SK-N-SH treated with all-trans-retinoic acid at 6 μM for 48 hours (cell line): ENCODE results near the gene FER1L5.
A peak's percentile ranks its signal among the peaks of the same experiment; 100 is the strongest.

Source experiments
- ATAC-seq: fragments of 200-7000 bp; cut with Tn5 transposase; 3 replicates; pipeline ENCODE4 v1.9.1; 2020; ENCODE audit warnings: mild to moderate bottlenecking, moderate library complexity
- ARNTL ChIP-seq: fragments of 450-650 bp; formaldehyde crosslinking; IDR thresholded peaks from 2 replicates; pipeline ENCODE4 v1.5.0; 2020; ENCODE audit warnings: low read depth, mild to moderate bottlenecking, moderate library complexity, borderline replicate concordance
- BACH2 ChIP-seq: fragments of 250-450 bp; sonication (Bioruptor Pico); IDR thresholded peaks from 2 replicates; pipeline ENCODE4 v1.9.0; 2021; ENCODE audit warnings: mild to moderate bottlenecking, borderline replicate concordance
- CSDC2 ChIP-seq: fragments of 250-450 bp; sonication (Bioruptor Pico); IDR thresholded peaks from 2 replicates; pipeline ENCODE4 v1.5.0; 2020; ENCODE audit warnings: mild to moderate bottlenecking, moderate library complexity
- ESRRG ChIP-seq: fragments of 250-450 bp; sonication (Bioruptor Pico); IDR thresholded peaks from 2 replicates; pipeline ENCODE4 v1.6.1; 2021; ENCODE audit warnings: mild to moderate bottlenecking
- GLIS3 ChIP-seq: fragments of 250-450 bp; sonication (Bioruptor Pico); IDR thresholded peaks from 2 replicates; pipeline ENCODE4 v1.5.0; 2020; ENCODE audit warnings: mild to moderate bottlenecking, moderate library complexity
- ISL1 ChIP-seq: fragments of 250-450 bp; sonication (Bioruptor Pico); IDR thresholded peaks from 2 replicates; pipeline ENCODE4 v2.1.2; 2022; ENCODE audit warnings: mild to moderate bottlenecking, moderate library complexity
- OSR1 ChIP-seq: fragments of 250-450 bp; sonication (Bioruptor Pico); IDR thresholded peaks from 2 replicates; pipeline ENCODE4 v1.8.0; 2022; ENCODE audit warnings: moderate library complexity, mild to moderate bottlenecking, inconsistent platforms
- PPARA ChIP-seq: fragments of 250-450 bp; sonication (Bioruptor Pico); IDR thresholded peaks from 2 replicates; pipeline ENCODE4 v1.5.0; 2020; ENCODE audit warnings: mild to moderate bottlenecking, borderline replicate concordance
- RARB ChIP-seq: fragments of 250-450 bp; sonication (Bioruptor Pico); IDR thresholded peaks from 2 replicates; pipeline ENCODE4 v1.8.0; 2021; ENCODE audit warnings: mild to moderate bottlenecking, moderate library complexity
- SNAI2 ChIP-seq: fragments of 250-450 bp; sonication (Bioruptor Pico); IDR thresholded peaks from 2 replicates; pipeline ENCODE4 v1.5.0; 2020; ENCODE audit warnings: mild to moderate bottlenecking, moderate library complexity
- TCF4 ChIP-seq: fragments of 250-450 bp; sonication (Bioruptor Pico); IDR thresholded peaks from 2 replicates; pipeline ENCODE4 v1.8.0; 2021; ENCODE audit warnings: mild to moderate bottlenecking, moderate library complexity, borderline replicate concordance
- TOX ChIP-seq: fragments of 250-450 bp; sonication (Bioruptor Pico); IDR thresholded peaks from 2 replicates; pipeline ENCODE4 v1.8.0; 2021; ENCODE audit warnings: mild to moderate bottlenecking, moderate library complexity, borderline replicate concordance
- ZFP3 ChIP-seq: fragments of 250-450 bp; sonication (Bioruptor Pico); IDR thresholded peaks from 2 replicates; pipeline ENCODE4 v1.5.0; 2020; ENCODE audit warnings: mild to moderate bottlenecking, moderate library complexity
- ZFP30 ChIP-seq: fragments of 450-650 bp; formaldehyde crosslinking; IDR thresholded peaks from 2 replicates; pipeline ENCODE4 v1.5.0; 2022; ENCODE audit warnings: mild to moderate bottlenecking, moderate library complexity
- ZNF565 ChIP-seq: fragments of 450-650 bp; formaldehyde crosslinking; conservative IDR thresholded peaks from 2 replicates; pipeline ENCODE4 v1.5.0; 2020; ENCODE audit warnings: low read depth, mild to moderate bottlenecking, moderate library complexity
- ZNF70 ChIP-seq: fragments of 450-650 bp; formaldehyde crosslinking; IDR thresholded peaks from 2 replicates; pipeline ENCODE4 v1.5.0; 2020; ENCODE audit warnings: mild to moderate bottlenecking, moderate library complexity
- ZNF8 ChIP-seq: fragments of 450-650 bp; formaldehyde crosslinking; IDR thresholded peaks from 2 replicates; pipeline ENCODE4 v1.5.0; 2020; ENCODE audit warnings: mild to moderate bottlenecking, moderate library complexity
- TF ChIP-seq, protein P1 (sequence below): fragments of 250-450 bp; sonication (Bioruptor Pico); IDR thresholded peaks from 2 replicates; pipeline ENCODE4 v1.8.0; 2020; ENCODE audit warnings: mild to moderate bottlenecking, moderate library complexity, borderline replicate concordance
- TF ChIP-seq, protein P2 (sequence below): fragments of 250-450 bp; sonication (Bioruptor Pico); IDR thresholded peaks from 2 replicates; pipeline ENCODE4 v1.5.1; 2021; ENCODE audit warnings: mild to moderate bottlenecking, moderate library complexity
- TF ChIP-seq, protein P3 (sequence below): fragments of 250-450 bp; sonication (Bioruptor Pico); IDR thresholded peaks from 2 replicates; pipeline ENCODE4 v1.5.0; 2020; ENCODE audit warnings: mild to moderate bottlenecking, moderate library complexity
- TF ChIP-seq, protein P4 (sequence below): fragments of 250-450 bp; sonication (Bioruptor Pico); IDR thresholded peaks from 2 replicates; pipeline ENCODE4 v1.8.0; 2021; ENCODE audit warnings: low read depth, mild to moderate bottlenecking, moderate library complexity, borderline replicate concordance

Gene FER1L5

DNA sequence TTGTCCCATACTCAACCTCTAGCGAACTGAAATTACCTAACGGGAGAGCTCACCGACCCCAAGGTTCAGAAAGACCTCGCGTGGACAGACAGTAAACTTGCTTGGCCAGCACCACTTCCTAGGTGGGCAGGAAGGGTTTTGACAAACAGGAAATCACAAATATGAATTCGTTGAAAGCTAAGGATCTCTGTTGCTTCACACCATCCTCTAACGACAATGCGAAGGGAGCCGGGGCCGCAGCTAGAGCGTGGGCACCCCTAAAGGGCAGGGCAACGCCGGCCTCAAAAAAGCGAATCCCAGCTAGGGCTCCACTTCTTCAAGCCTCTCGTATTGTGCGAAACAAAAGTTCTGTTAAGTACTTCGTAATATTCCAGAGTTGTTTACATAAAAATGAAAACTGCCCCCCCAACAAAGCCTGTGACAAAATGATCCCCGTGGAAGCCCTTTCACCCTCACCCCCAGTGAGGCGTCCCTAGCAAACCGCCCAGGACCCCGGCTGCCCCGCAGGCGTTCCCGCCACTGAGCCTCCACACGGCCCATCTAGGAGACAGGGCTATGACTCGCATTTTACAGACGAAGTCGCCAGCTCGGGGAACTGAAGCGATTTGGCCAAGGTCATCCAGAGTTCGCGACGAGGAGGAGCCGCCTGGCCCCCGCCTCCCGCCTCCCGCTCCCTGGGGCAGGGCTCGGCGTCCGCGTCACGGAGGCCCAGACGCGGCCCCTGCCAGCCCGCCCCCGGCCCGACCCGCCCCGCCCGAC is 5.0 kb upstream of the FER1L5 start:
- ATAC-seq: peak; percentile 87
- TF ChIP-seq PPARA (CRISPR knock-in tag): no peak
- no peak for TF ChIP-seq ZFP30 (CRISPR knock-in tag)
- no peak for TF ChIP-seq GLIS3
- TF ChIP-seq, protein P1, sequence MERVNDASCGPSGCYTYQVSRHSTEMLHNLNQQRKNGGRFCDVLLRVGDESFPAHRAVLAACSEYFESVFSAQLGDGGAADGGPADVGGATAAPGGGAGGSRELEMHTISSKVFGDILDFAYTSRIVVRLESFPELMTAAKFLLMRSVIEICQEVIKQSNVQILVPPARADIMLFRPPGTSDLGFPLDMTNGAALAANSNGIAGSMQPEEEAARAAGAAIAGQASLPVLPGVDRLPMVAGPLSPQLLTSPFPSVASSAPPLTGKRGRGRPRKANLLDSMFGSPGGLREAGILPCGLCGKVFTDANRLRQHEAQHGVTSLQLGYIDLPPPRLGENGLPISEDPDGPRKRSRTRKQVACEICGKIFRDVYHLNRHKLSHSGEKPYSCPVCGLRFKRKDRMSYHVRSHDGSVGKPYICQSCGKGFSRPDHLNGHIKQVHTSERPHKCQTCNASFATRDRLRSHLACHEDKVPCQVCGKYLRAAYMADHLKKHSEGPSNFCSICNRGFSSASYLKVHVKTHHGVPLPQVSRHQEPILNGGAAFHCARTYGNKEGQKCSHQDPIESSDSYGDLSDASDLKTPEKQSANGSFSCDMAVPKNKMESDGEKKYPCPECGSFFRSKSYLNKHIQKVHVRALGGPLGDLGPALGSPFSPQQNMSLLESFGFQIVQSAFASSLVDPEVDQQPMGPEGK (CRISPR knock-in tag): 0 out of 2 replicates have a peak, but pooled peaks have one; percentile 42
- no peak for TF ChIP-seq OSR1
- TF ChIP-seq BACH2 (CRISPR knock-in tag): no peak
- TF ChIP-seq ISL1 (CRISPR knock-in tag): no peak
- TF ChIP-seq CSDC2 (CRISPR knock-in tag): no peak
- no peak for TF ChIP-seq ZNF70
- no peak for TF ChIP-seq ZNF565 (CRISPR knock-in tag)
- TF ChIP-seq TOX: no peak
- TF ChIP-seq, protein P2, sequence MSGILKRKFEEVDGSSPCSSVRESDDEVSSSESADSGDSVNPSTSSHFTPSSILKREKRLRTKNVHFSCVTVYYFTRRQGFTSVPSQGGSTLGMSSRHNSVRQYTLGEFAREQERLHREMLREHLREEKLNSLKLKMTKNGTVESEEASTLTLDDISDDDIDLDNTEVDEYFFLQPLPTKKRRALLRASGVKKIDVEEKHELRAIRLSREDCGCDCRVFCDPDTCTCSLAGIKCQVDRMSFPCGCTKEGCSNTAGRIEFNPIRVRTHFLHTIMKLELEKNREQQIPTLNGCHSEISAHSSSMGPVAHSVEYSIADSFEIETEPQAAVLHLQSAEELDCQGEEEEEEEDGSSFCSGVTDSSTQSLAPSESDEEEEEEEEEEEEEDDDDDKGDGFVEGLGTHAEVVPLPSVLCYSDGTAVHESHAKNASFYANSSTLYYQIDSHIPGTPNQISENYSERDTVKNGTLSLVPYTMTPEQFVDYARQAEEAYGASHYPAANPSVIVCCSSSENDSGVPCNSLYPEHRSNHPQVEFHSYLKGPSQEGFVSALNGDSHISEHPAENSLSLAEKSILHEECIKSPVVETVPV (CRISPR knock-in tag): 0 out of 2 replicates have a peak, but pooled peaks have one; percentile 34
- TF ChIP-seq ZFP3 (CRISPR knock-in tag): no peak
- TF ChIP-seq ESRRG: 0 out of 2 replicates have a peak, but pooled peaks have one; percentile 12
- TF ChIP-seq ZNF8: no peak
- no peak for TF ChIP-seq SNAI2
- TF ChIP-seq, all 23 proteins: peak for 3

DNA sequence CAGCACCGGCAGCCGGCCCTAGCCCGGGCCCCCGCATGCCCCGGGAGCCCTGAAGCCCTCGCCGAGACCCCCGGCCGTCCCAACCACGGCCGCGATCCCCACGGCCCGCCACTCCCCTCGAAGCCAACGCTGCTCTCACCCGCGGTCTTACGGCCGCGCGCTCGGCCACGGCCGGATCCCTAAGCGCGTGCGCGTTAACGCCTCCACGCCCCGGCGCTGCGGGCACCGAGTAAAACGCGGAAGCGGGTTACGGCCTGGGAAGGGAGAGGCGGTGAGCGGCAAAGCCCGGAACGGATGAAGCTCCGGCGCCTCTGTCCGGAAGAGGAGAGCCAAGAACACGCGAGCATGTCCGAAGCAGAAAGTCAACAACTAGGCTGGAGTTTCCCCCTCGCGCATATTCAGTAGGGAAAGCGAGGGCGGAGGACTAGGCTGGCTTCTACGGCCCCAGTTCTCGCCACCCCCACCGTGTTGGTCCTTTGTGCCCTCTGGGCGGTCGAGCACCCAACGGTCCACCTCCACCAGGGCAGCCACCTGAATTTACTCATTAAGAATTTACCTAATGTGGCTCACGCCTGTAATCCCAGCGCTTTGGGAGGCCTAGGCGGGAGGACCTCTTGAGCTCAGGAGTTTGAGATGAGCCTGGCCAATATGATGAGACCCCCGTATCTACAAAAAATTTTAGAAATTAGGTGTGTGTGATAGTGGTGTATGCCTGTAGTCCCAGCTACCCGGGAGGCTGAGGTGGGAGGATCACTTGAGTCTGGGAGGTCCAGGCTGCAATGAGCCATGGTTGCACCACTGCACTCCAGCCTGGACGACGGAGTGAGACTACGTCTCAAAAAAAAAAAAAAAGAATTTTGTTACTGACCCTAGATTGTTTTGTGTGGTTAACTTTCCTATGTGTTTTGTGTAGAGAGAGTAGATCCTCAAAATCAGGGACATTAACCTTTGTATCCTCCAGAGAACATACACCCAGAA is 4.1 kb upstream of the FER1L5 start, which contains the start of gene KANSL3:
Gene KANSL3 (minus strand): TSS at position 169 of the 978 bp plus-strand sequence. CDS start 1,177 bp downstream, outside the sequence.
- peak; percentile 76 for ATAC-seq
- TF ChIP-seq, protein P1 (CRISPR knock-in tag): 0 out of 2 replicates have a peak, but pooled peaks have one; percentile 19
- TF ChIP-seq, protein P3, sequence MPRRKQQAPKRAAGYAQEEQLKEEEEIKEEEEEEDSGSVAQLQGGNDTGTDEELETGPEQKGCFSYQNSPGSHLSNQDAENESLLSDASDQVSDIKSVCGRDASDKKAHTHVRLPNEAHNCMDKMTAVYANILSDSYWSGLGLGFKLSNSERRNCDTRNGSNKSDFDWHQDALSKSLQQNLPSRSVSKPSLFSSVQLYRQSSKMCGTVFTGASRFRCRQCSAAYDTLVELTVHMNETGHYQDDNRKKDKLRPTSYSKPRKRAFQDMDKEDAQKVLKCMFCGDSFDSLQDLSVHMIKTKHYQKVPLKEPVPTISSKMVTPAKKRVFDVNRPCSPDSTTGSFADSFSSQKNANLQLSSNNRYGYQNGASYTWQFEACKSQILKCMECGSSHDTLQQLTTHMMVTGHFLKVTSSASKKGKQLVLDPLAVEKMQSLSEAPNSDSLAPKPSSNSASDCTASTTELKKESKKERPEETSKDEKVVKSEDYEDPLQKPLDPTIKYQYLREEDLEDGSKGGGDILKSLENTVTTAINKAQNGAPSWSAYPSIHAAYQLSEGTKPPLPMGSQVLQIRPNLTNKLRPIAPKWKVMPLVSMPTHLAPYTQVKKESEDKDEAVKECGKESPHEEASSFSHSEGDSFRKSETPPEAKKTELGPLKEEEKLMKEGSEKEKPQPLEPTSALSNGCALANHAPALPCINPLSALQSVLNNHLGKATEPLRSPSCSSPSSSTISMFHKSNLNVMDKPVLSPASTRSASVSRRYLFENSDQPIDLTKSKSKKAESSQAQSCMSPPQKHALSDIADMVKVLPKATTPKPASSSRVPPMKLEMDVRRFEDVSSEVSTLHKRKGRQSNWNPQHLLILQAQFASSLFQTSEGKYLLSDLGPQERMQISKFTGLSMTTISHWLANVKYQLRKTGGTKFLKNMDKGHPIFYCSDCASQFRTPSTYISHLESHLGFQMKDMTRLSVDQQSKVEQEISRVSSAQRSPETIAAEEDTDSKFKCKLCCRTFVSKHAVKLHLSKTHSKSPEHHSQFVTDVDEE (CRISPR knock-in tag): peak; percentile 79; the same call in 1 of the 2 replicates
- TF ChIP-seq TCF4: no peak
- TF ChIP-seq RARB (CRISPR knock-in tag): 0 out of 2 replicates have a peak, but pooled peaks have one; percentile 57
- TF ChIP-seq ZFP3 (CRISPR knock-in tag): peak; percentile 75; the same call in 1 of the 2 replicates

DNA sequence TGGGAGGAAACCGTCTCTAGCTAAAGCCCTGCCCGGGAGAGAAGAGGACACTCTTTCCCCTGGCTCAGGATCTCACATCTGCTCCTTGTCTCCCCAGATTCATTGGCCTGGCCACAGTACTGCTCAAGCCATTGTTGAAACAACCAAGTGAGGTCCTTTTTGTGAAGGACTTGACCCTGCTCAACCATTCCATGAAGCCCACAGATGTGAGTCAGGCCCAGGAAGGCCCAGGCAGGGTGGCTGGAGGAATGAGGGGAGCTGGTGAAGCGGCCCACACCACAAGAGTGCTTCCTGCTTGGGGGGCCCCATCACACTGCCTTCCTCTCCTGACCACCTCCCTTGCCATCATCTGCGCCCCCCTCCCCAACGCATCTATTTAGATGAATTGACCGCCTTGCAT is 5.1 kb downstream of the FER1L5 start:
- ATAC-seq: no peak
- TF ChIP-seq GLIS3 (no peak), TOX (no peak), OSR1 (no peak), SNAI2 (no peak), CSDC2 (CRISPR knock-in tag) (no peak), TCF4 (no peak), ZNF565 (CRISPR knock-in tag) (no peak), ZFP3 (CRISPR knock-in tag) (no peak), ARNTL (CRISPR knock-in tag) (no peak), PPARA (CRISPR knock-in tag) (no peak)
- TF ChIP-seq, protein P4, sequence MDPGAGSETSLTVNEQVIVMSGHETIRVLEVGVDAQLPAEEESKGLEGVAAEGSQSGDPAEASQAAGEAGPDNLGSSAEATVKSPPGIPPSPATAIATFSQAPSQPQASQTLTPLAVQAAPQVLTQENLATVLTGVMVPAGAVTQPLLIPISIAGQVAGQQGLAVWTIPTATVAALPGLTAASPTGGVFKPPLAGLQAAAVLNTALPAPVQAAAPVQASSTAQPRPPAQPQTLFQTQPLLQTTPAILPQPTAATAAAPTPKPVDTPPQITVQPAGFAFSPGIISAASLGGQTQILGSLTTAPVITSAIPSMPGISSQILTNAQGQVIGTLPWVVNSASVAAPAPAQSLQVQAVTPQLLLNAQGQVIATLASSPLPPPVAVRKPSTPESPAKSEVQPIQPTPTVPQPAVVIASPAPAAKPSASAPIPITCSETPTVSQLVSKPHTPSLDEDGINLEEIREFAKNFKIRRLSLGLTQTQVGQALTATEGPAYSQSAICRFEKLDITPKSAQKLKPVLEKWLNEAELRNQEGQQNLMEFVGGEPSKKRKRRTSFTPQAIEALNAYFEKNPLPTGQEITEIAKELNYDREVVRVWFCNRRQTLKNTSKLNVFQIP (CRISPR knock-in tag): no peak
- TF ChIP-seq, protein P2 (CRISPR knock-in tag): no peak
- TF ChIP-seq, protein P1 (CRISPR knock-in tag): no peak
